Prostate gland (tissue), 2 donors: ENCODE results near the gene ACTL9. TPM values are rescaled to one million over a fixed set of nuclear protein-coding genes. Genes with fewer than 3 reads are reported as not detected.

Experiments
- DNase-seq: peaks from one replicate; pipeline ENCODE4 v3.0.0-alpha.2; 2019; ENCODE audit warnings: low spot score
- H3K27ac ChIP-seq, 2 donors: fragments of 200-600 bp; sonication (generic); 2 replicates each; pipeline ENCODE4 v1.5.1; 2017 to 2019
- H3K27me3 ChIP-seq: fragments of 200-600 bp; sonication (generic); replicated peaks from 2 replicates; pipeline ENCODE4 v1.5.1; 2019; ENCODE audit not compliant: insufficient read depth
- H3K36me3 ChIP-seq, 2 donors: fragments of 200-600 bp; sonication (generic); 1 replicate in 1 of 2; 2 replicates in 1 of 2; pipeline versions ENCODE4 v1.5.1 to v1.8.1; 2017 to 2019
- H3K4me1 ChIP-seq: fragments of 200-600 bp; sonication (generic); replicated peaks from 2 replicates; pipeline ENCODE4 v1.5.1; 2019
- H3K4me3 ChIP-seq, 2 donors: fragments of 200-600 bp; sonication (generic); 2 replicates each; pipeline ENCODE4 v1.5.1; 2017 to 2019
- H3K9me3 ChIP-seq: fragments of 200-600 bp; sonication (generic); 2 replicates; pipeline ENCODE4 v1.5.1; 2017
- POLR2A ChIP-seq: fragments of 450-650 bp; IDR thresholded peaks from one replicate; pipeline ENCODE4 v1.6.1; 2016; ENCODE audit warnings: antibody characterized with exemption, mild to moderate bottlenecking
- POLR2AphosphoS5 ChIP-seq: sonication (generic); formaldehyde crosslinking; IDR thresholded peaks from one replicate; pipeline ENCODE4 v1.6.1; 2017; ENCODE audit warnings: antibody characterized with exemption
- WGBS: methylation state at CpG from one replicate; pipeline ENCODE4 v1.1.5; 2018; 5-methylcytosine and 5-hydroxymethylcytosine counted together
- intact Hi-C: fragments of 100-400 bp; cut with DNase I; formaldehyde crosslinking; loops from one replicate; pipeline ENCODE4 v1.14.2; 2022
- total RNA-seq, 2 donors: library from RNA; depleted of rRNA; stranded (reverse); fragments of >200 nt; gene quantifications; one replicate each; pipeline ENCODE4 v1.1.0, GENCODE V29; 2016
- TF ChIP-seq, protein P1 (sequence below), 4 experiments: fragments of 200-600 bp in 2 of 4; fragments of 450-650 bp in 2 of 4; sonication (generic) in 2 of 4; IDR thresholded peaks; 1 replicate in 3 of 4; 2 replicates in 1 of 4; pipeline ENCODE4 v1.5.1; 2016 to 2019; ENCODE audit warnings: antibody characterized with exemption in 4 of 4, mild to moderate bottlenecking in 2 of 4, moderate library complexity in 2 of 4

Gene ACTL9
- total RNA-seq, 2 donors from 2014 or later: 10.2 TPM; not detected in 1

- H3K36me3 ChIP-seq: no peaks in the 10 kb centered on the region
- H3K4me3 ChIP-seq: no peak overlapping the region
- DNase-seq: no peak
- no peaks in the 10 kb centered on the region for H3K4me1 ChIP-seq
- H3K27ac ChIP-seq: no peak overlapping the region
- TF ChIP-seq, protein P1, sequence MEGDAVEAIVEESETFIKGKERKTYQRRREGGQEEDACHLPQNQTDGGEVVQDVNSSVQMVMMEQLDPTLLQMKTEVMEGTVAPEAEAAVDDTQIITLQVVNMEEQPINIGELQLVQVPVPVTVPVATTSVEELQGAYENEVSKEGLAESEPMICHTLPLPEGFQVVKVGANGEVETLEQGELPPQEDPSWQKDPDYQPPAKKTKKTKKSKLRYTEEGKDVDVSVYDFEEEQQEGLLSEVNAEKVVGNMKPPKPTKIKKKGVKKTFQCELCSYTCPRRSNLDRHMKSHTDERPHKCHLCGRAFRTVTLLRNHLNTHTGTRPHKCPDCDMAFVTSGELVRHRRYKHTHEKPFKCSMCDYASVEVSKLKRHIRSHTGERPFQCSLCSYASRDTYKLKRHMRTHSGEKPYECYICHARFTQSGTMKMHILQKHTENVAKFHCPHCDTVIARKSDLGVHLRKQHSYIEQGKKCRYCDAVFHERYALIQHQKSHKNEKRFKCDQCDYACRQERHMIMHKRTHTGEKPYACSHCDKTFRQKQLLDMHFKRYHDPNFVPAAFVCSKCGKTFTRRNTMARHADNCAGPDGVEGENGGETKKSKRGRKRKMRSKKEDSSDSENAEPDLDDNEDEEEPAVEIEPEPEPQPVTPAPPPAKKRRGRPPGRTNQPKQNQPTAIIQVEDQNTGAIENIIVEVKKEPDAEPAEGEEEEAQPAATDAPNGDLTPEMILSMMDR (IDR thresholded peaks at IDR 0.05): no peak
- no peak for TF ChIP-seq POLR2A
- TF ChIP-seq POLR2AphosphoS5: no peak
- no peaks in the 10 kb centered on the region for H3K27me3 ChIP-seq
- no peaks in the 10 kb centered on the region for H3K9me3 ChIP-seq
- intact Hi-C loops: no loop called here
These were observed 20.3 kb downstream of the ACTL9 start for GRCh38 chr19:8678244-8678807.

- intact Hi-C loops: no loop called here
- Histone ChIP-seq H3K9me3 (no peaks in the 10 kb centered on the region), H3K27me3 (no peaks in the 10 kb centered on the region), H3K27ac (no peak overlapping the region), H3K4me3 (no peak overlapping the region), H3K36me3 (no peaks in the 10 kb centered on the region), H3K4me1 (no peaks in the 10 kb centered on the region)
- no peak for TF ChIP-seq POLR2AphosphoS5
- no peak for TF ChIP-seq POLR2A
- TF ChIP-seq, protein P1 (IDR thresholded peaks at IDR 0.05): no peak
- 87% methylated on average over 3 of the region's 3 CpGs for WGBS
- DNase-seq: no peak
These were observed 23.5 kb downstream of the ACTL9 start for GRCh38 chr19:8675066-8675465.

GRCh38 chr19:8673276-8673891 is 25.2 kb downstream of the ACTL9 start:
- WGBS: 83% methylated on average over 6 of the region's 6 CpGs
- intact Hi-C loops: no loop called here
- H3K27me3 ChIP-seq: no peaks in the 10 kb centered on the region
- no peak overlapping the region for H3K4me3 ChIP-seq
- no peak for TF ChIP-seq POLR2A
- TF ChIP-seq, protein P1 (IDR thresholded peaks at IDR 0.05): no peak
- no peak for TF ChIP-seq POLR2AphosphoS5
- no peaks in the 10 kb centered on the region for H3K36me3 ChIP-seq
- no peaks in the 10 kb centered on the region for H3K9me3 ChIP-seq
- no peak for DNase-seq
- H3K4me1 ChIP-seq: no peaks in the 10 kb centered on the region
- H3K27ac ChIP-seq: no peak overlapping the region

- DNase-seq: no peak
- Histone ChIP-seq H3K27ac (no peak overlapping the region), H3K4me1 (no peaks in the 10 kb centered on the region), H3K27me3 (no peaks in the 10 kb centered on the region), H3K9me3 (no peaks in the 10 kb centered on the region), H3K36me3 (no peaks in the 10 kb centered on the region), H3K4me3 (no peak overlapping the region)
- TF ChIP-seq POLR2AphosphoS5 (no peak), POLR2A (no peak)
- TF ChIP-seq, protein P1 (IDR thresholded peaks at IDR 0.05): no peak
- WGBS: 79% methylated on average over 9 of the region's 9 CpGs
- intact Hi-C loops: no loop called here
These were observed 31.7 kb downstream of the ACTL9 start for GRCh38 chr19:8666814-8667405.
